ENCODE data around the gene PAQR6. TPM values are rescaled to one million over a fixed set of nuclear protein-coding genes. Genes with fewer than 3 reads are reported as not detected.
A peak's percentile ranks its signal among the peaks of the same experiment; 100 is the strongest.

PAQR6 gene
- total and polyA plus RNA-seq, 10 of the 15 experiments (the other 5 are each of a cell fraction or from before 2014, with no cell fraction given): 0.42 to 4.5 (median 1.3) TPM

DNA sequence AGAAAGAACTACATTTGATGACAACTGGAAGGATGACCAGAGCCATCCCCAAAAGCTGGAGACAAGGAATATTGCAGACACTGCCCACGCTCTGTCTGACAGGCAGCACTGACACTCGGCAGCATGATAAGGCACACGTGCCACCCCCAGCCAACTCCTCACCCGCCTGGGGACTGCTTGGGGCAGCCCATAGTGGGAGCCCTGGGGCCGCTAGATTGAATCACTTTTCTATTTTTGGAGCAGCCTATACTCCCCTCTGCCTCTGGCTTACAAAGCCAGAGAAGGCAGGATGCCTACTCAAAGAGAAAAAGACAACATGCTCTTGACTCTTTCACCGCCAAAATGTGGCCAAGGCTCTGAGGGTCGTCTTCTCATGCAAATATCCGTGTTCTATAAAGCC, 33.4 kb upstream of the PAQR6 start (continued):
- no peak for TF ChIP-seq TARDBP (IDR thresholded peaks at IDR 0.05; ENCODE audit: borderline replicate concordance)
- no peak for TF ChIP-seq POLR2AphosphoS2 (IDR thresholded peaks at IDR 0.05; ENCODE audit: low read depth, low read length)
- TF ChIP-seq MYB (IDR thresholded peaks at IDR 0.05; ENCODE audit: borderline replicate concordance, low read depth, low read length): no peak
- TF ChIP-seq NR2C1 (IDR thresholded peaks at IDR 0.05): no peak
- TF ChIP-seq, protein P1, sequence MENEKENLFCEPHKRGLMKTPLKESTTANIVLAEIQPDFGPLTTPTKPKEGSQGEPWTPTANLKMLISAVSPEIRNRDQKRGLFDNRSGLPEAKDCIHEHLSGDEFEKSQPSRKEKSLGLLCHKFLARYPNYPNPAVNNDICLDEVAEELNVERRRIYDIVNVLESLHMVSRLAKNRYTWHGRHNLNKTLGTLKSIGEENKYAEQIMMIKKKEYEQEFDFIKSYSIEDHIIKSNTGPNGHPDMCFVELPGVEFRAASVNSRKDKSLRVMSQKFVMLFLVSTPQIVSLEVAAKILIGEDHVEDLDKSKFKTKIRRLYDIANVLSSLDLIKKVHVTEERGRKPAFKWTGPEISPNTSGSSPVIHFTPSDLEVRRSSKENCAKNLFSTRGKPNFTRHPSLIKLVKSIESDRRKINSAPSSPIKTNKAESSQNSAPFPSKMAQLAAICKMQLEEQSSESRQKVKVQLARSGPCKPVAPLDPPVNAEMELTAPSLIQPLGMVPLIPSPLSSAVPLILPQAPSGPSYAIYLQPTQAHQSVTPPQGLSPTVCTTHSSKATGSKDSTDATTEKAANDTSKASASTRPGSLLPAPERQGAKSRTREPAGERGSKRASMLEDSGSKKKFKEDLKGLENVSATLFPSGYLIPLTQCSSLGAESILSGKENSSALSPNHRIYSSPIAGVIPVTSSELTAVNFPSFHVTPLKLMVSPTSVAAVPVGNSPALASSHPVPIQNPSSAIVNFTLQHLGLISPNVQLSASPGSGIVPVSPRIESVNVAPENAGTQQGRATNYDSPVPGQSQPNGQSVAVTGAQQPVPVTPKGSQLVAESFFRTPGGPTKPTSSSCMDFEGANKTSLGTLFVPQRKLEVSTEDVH (IDR thresholded peaks at IDR 0.05; ENCODE audit: low read depth, partially characterized antibody): no peak
- TF ChIP-seq ZSCAN29 (IDR thresholded peaks at IDR 0.05): no peak
- no peak for TF ChIP-seq ASH2L (IDR thresholded peaks at IDR 0.05; ENCODE audit: borderline replicate concordance, low read depth)
- no peak; the same call in 1 of the 2 replicates for TF ChIP-seq EED (IDR thresholded peaks at IDR 0.05; ENCODE audit: low read depth)
- no peak for TF ChIP-seq SUZ12 (IDR thresholded peaks at IDR 0.05; ENCODE audit: unreplicated experiment)
- TF ChIP-seq ETV6 (conservative IDR thresholded peaks at IDR 0.05 in 1 of 2, IDR thresholded peaks at IDR 0.05 in 1 of 2; ENCODE audit: borderline replicate concordance in 1 of 2, low read depth in 1 of 2): no peak
- TF ChIP-seq BCL3 (IDR thresholded peaks at IDR 0.05; ENCODE audit: borderline replicate concordance, insufficient read depth, low read depth, low read length, poor library complexity, severe bottlenecking): no peak
- TF ChIP-seq CEBPB (IDR thresholded peaks at IDR 0.05; ENCODE audit: borderline replicate concordance in 1 of 2, low read depth in 2 of 2, low read length in 2 of 2): no peak
- TF ChIP-seq IKZF2 (IDR thresholded peaks at IDR 0.05): no peak
- TF ChIP-seq SMAD1 (IDR thresholded peaks at IDR 0.05; ENCODE audit: low read depth, partially characterized antibody): no peak
- TF ChIP-seq ZBTB40 (IDR thresholded peaks at IDR 0.05; ENCODE audit: borderline replicate concordance): no peak
- TF ChIP-seq TAF1 (IDR thresholded peaks at IDR 0.05; ENCODE audit: borderline replicate concordance, low read depth, low read length): 0 out of 2 replicates have a peak, but pooled peaks have one; percentile 31
- TF ChIP-seq NFYA (IDR thresholded peaks at IDR 0.05; ENCODE audit: borderline replicate concordance, low read depth, low read length): no peak
- TF ChIP-seq SPI1 (IDR thresholded peaks at IDR 0.05; ENCODE audit: borderline replicate concordance, insufficient read depth, low read depth, low read length): no peak
- 0 out of 2 replicates have a peak, but pooled peaks have one; percentile 13 for TF ChIP-seq NBN (IDR thresholded peaks at IDR 0.05)
- TF ChIP-seq RAD51 (IDR thresholded peaks at IDR 0.05): peak; percentile 55; the same call in 1 of the 2 replicates
- TF ChIP-seq HCFC1 (IDR thresholded peaks at IDR 0.05; ENCODE audit: low read length): no peak
- TF ChIP-seq NFIC (IDR thresholded peaks at IDR 0.05; ENCODE audit: low read depth, low read length): peak; percentile 44; the same call in 1 of the 2 replicates
- TF ChIP-seq ZNF274 (IDR thresholded peaks at IDR 0.05; ENCODE audit: insufficient read depth, insufficient read length): no peak

Measured in GM12878 (cell line).